HG02571 (cell line): ENCODE measurements around the gene IL12A.

Source experiments
- ATAC-seq: cut with Tn5 transposase; IDR thresholded peaks from one replicate; pipeline ENCODE4 v1.9.1; 2021; ENCODE audit warnings: mild to moderate bottlenecking, moderate library complexity; ENCODE audit not compliant: unreplicated experiment

IL12A gene

DNA sequence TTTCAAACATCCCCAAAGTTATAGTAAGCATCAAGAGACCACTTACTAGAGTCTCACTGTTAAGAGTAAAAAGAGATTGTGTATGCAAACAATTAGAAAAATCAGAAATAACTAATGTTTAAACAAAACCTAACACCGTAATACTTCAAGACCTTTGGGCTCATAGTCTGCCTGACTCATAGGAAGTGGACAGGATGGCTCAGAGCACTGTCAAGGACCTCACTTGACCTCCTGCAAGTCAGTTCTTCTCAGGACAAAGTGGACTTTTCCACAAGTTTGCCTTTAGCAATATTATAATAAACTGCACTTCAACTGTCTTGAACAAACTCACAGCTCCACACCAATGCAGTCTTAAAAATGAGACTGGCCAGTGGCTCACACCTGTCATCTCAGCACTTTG lies 34.8 kb downstream of the IL12A start:
- ATAC-seq: no peak

DNA sequence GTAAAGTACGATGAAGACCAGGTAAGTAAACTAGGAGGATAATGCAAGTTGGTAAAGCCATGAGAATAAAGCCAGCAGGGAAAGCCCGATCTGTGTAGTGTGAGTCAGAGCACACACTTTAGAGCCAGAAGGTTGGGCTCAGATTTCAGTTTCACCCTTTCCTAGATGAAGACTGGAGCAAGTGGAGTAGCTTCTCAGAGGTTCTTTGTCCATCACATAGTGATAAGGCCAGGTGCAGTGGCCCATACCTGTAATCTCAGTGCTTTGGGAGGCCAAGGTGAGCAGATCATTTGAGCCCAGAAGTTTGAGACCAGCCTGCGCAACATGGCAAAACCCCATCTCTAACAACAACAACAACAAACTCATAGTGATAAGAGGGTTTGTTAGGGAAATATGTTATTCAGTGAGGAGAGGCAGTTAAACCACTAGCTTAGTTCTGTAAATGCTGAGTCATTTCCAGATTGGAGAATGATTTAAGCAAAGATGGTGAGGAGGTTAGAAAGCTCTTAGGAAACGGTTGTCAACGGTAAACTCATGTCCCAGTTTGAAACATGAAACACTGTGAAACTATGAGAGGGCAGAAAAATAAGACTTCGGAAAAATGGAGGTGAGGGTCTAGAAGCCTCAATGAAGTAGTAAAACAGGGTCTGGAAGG lies 39.0 kb downstream of the IL12A start:
- ATAC-seq: peak; percentile 78

- no peak for ATAC-seq
Observed at GRCh38 chr3:160035757-160036156, 47.1 kb downstream of the IL12A start.

DNA sequence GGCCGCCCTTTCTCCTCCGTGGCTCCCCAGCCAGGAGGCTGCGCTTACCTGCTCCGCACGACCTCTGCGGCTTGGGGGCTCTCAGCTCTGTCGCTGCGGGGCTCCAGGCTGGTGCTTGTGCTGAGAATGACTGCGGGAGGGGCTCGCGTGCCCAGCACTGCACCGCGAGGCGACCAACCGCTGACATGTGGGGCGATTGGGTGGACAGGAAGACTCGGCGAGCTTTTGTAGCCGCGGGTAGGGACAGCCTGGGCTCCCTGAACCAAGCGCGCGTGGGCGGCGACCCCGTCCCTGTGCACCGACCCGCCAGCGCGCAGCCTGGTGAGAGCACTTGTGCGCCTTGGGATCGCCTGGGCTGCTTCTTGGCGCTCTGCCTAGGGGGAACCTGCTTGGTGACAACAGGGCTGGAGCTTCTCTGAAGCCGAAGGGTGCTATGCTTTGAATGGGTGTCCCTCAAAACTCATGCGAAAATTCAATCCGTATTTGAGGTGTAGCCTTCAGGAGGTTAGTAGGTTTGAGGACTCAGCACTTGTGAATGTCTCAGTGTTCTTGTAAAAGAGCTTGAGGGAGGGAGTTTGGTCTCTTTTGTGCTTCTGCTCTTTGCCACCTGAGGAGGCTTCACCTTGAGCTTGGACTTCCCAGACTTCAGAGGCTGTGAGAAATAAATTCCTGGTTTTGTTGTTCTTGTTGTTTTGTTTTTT lies 50.4 kb downstream of the IL12A start:
- ATAC-seq: no peak

GRCh38 chr3:160040181-160040580 lies 51.5 kb downstream of the IL12A start:
- no peak for ATAC-seq

DNA sequence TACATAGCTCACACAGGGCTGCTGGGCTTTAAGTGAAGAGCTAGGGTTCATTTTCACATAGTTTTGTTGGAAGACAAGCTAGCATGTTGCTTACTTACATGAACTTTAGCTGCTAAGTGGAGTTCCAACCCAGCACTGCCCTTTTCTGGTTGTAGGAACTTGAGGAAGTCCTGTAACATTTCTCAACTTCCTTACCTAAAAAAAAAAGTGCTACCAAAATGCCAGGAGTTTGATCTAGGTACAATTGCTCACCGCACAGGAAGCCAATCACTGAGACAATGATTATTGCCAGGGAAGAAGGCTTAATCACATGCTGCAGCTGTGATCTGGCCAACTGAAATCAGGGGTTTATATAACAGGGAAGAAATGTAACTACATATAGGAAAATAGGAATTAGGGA lies 52.8 kb downstream of the IL12A start:
- no peak for ATAC-seq

DNA sequence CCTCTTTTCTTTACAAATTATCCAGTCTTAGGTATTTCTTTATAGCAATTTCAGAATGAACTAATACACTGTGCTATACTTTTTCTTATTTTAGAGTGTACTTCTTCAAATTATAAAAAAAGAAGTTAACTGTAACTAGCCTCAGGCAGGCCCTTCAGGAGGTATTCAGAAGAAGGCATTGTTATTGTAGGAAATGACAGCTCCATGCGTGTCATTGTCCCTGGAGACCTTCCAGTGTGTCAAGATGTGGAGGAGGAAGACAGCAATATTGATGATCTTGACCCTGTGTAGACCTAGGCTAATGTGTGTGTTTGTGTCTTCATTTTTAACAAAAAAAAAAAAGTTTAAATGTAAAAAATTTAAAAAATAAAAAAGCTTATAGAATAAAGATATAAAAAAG lies 55.5 kb downstream of the IL12A start:
- no peak for ATAC-seq
